Lower lobe of right lung (tissue), 2 donors: ENCODE data around the gene DPEP1. TPM values are rescaled to one million over a fixed set of nuclear protein-coding genes. Genes with fewer than 3 reads are reported as not detected.

ENCODE experiments used
- ATAC-seq, 2 donors: fragments of 200-7000 bp; cut with Tn5 transposase; one replicate each; pipeline ENCODE4 v1.9.1; 2020 to 2022; ENCODE audit warnings: mild to moderate bottlenecking in 2 of 2, moderate library complexity in 2 of 2
- DNase-seq: peaks from one replicate; pipeline ENCODE4 v3.0.0-alpha.2; 2020
- H3K27ac ChIP-seq: fragments of 200-600 bp; one replicate; pipeline ENCODE4 v1.8.0; 2022
- H3K27me3 ChIP-seq: fragments of 200-600 bp; one replicate; pipeline ENCODE4 v1.8.0; 2022; ENCODE audit warnings: low read depth
- H3K36me3 ChIP-seq: fragments of 200-600 bp; one replicate; pipeline ENCODE4 v1.8.0; 2022; ENCODE audit warnings: mild to moderate bottlenecking
- H3K4me1 ChIP-seq: fragments of 200-600 bp; one replicate; pipeline ENCODE4 v1.8.0; 2022
- H3K4me3 ChIP-seq: fragments of 200-600 bp; one replicate; pipeline ENCODE4 v1.8.0; 2022; ENCODE audit warnings: mild to moderate bottlenecking
- H3K9me3 ChIP-seq: fragments of 200-600 bp; one replicate; pipeline ENCODE4 v1.8.0; 2022
- CTCF ChIP-seq: fragments of 200-600 bp; IDR thresholded peaks from one replicate; pipeline ENCODE4 v1.8.0; 2022; ENCODE audit warnings: antibody characterized with exemption, mild to moderate bottlenecking
- intact Hi-C: fragments of 100-400 bp; cut with DNase I; formaldehyde crosslinking; loops from one replicate; pipeline ENCODE4 v1.11.0; 2022
- total RNA-seq: library from RNA; stranded (reverse); fragmentation: NEBNext Ultra II Directional; extraction: Animal tissue kit (Norgen Biotek cat#: 25700); gene quantifications from one replicate; pipeline ENCODE4 v1.2.1, GENCODE V29; 2021
- donor health status: DM: no; HTN: yes; CAD: no; lungs with severe emphysema.

DPEP1 gene
- total RNA-seq, 1 donor from 2014 or later: 0.59 TPM

DNA sequence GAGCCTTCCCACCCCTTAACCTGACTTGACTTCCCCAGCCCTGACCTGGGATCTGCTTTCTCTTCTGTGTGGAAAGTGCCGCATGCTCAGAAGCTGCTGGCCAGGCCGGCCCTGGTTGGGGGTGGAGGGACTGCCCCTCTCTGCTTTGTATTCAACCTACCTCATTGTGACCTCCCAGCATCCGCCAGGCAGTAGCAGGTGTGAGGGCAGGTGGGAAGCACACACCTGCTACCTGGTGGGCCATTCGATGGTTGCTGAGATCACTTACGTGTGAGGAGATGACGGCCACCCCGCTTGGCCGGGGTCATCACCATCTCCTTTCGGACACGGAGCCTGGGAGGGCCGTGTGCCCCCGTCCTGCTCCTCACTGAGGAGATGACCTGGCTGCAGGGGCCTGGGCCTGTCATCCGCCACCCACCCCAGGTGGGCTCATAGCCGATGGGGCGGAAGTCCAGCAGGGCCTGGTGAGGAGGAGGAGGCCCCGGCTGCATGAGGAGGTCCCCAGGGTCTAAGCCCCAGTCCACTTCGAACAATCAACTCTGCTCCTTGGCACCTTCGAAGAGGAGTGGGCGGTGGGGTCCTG is 30.7 kb upstream of the DPEP1 start:
- Histone ChIP-seq H3K9me3 (no peaks in the 10 kb centered on the region), H3K4me1 (peaks cover 16% of the 10 kb centered on the region), H3K27ac (peak overlapping the region; percentile 66), H3K27me3 (no peaks in the 10 kb centered on the region), H3K36me3 (no peaks in the 10 kb centered on the region), H3K4me3 (no peak overlapping the region)
- DNase-seq (no peak), ATAC-seq (no peak)
- intact Hi-C loops: no loop called here
- no peak for TF ChIP-seq CTCF

DNA sequence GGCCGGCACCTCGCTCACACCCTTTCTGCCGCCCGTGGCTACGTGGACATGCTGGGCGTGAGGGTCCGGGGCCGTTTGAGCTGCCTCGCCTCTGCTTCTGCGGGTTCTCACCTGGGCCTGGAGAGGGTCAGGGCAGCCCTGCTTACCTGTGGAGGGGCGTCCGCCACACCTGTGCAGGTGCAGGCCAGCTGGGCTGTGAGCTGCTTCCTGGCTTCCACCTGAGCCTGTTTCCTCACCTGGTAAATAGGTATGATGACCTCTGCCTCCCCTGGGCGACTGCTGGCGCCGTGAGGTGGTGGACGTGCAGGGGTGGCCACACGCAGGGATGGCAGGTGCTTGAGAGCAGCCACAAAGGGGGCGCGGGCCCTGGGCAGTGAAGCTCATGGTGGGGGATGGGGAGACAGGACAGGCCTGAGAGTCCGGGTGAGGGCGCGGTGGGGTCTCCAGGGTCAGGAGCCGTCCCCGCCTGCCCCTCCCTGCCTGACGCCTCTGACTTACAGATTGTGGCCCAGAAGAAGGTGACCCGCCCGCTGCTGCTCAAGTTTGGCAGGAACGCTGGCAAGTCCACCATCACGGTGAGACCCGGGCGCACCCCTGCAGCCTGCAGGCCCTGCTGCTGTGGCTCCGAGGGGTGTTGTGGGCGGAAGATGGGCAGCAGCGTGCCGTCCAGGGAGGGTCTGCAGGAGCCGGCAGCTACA is 30.1 kb upstream of the DPEP1 start:
- H3K9me3 ChIP-seq: no peaks in the 10 kb centered on the region
- H3K27me3 ChIP-seq: no peaks in the 10 kb centered on the region
- no peaks in the 10 kb centered on the region for H3K36me3 ChIP-seq
- H3K27ac ChIP-seq: no peak overlapping the region
- DNase-seq (no peak), ATAC-seq (no peak)
- H3K4me3 ChIP-seq: no peak overlapping the region
- intact Hi-C loops: no loop called here
- peaks cover 16% of the 10 kb centered on the region for H3K4me1 ChIP-seq
- no peak for TF ChIP-seq CTCF

- no peak for DNase-seq
- Histone ChIP-seq H3K4me3 (no peak overlapping the region), H3K36me3 (no peaks in the 10 kb centered on the region), H3K4me1 (peaks cover 16% of the 10 kb centered on the region), H3K9me3 (no peaks in the 10 kb centered on the region), H3K27me3 (no peaks in the 10 kb centered on the region), H3K27ac (no peak overlapping the region)
- ATAC-seq: peak in 1 of 2 donors; percentile 19
- no peak for TF ChIP-seq CTCF
- intact Hi-C loops: no loop called here
These were observed 29.4 kb upstream of the DPEP1 start for GRCh38 chr16:89583895-89584644.

DNA sequence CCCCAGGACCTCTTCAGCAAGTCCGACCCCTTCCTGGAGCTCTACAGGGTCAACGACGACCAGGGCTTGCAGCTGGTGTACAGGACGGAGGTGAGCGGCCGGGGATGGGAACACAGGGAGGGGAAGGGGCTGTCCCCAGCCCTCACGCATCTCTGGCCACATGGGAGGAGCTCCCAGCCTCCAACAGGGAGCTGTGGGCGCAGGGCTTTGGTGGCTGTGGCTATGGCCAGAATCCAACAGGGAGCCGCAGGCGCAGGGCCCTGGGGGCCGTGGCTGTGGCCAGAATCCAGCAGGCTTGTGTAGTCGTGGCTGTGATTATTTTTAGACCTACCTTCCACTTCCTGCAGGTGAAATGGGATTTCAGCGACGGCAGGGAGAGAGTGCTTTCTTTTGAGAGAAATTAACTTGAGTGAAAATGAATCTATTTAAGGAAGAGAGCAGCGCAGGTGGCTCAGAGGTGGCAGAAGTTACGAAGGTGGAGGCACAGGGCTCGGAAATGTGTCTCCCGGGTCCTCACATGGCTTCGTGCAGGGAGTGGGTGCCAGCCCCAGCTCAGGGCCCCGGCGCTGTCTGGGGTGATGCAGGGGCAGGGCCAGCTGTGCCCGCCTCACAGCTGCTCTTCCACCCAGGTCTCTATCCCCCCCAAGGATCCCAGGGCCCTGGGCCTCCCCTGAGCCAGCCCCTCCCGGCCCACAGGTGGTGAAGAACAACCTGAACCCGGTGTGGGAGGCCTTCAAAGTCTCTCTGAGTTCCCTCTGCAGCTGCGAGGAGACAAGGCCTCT is 28.5 kb upstream of the DPEP1 start:
- Histone ChIP-seq H3K27ac (no peak overlapping the region), H3K36me3 (no peaks in the 10 kb centered on the region), H3K27me3 (no peaks in the 10 kb centered on the region), H3K9me3 (no peaks in the 10 kb centered on the region), H3K4me1 (peaks cover 16% of the 10 kb centered on the region), H3K4me3 (no peak overlapping the region)
- DNase-seq: no peak
- intact Hi-C loops: no loop called here
- no peak for ATAC-seq
- TF ChIP-seq CTCF: no peak

- Histone ChIP-seq H3K4me3 (no peak overlapping the region), H3K27me3 (no peaks in the 10 kb centered on the region), H3K36me3 (no peaks in the 10 kb centered on the region), H3K27ac (no peak overlapping the region), H3K9me3 (no peaks in the 10 kb centered on the region), H3K4me1 (peaks cover 16% of the 10 kb centered on the region)
- no peak for TF ChIP-seq CTCF
- ATAC-seq: no peak
- DNase-seq: no peak
- intact Hi-C loops: no loop called here
These were observed 27.2 kb upstream of the DPEP1 start for GRCh38 chr16:89586218-89586617.
